Spinal cord (tissue), 10 donors: ENCODE measurements around the gene SAP130. TPM values are rescaled to one million over a fixed set of nuclear protein-coding genes. Genes with fewer than 3 reads are reported as not detected.
A peak's percentile ranks its signal among the peaks of the same experiment; 100 is the strongest.

Source experiments
- DNase-seq, 6 donors: peaks; one replicate each; pipeline versions ENCODE4 v3.0.0 to v3.0.0-alpha.2; 2013 to 2015; ENCODE audit warnings: low spot score in 6 of 6, low read depth in 4 of 6
- H3K27ac ChIP-seq: one replicate; pipeline ENCODE4 v1.5.1; 2013; ENCODE audit warnings: low read depth, low read length, control low read depth
- H3K27me3 ChIP-seq: one replicate; pipeline ENCODE4 v1.6.1; 2013; ENCODE audit warnings: low read length; ENCODE audit not compliant: control insufficient read depth, insufficient read depth
- H3K36me3 ChIP-seq: one replicate; pipeline ENCODE4 v1.6.1; 2013; ENCODE audit warnings: low read length; ENCODE audit not compliant: control insufficient read depth, insufficient read depth
- H3K4me1 ChIP-seq: one replicate; pipeline ENCODE4 v1.6.1; 2013; ENCODE audit warnings: low read length; ENCODE audit not compliant: control insufficient read depth, insufficient read depth
- H3K4me3 ChIP-seq: one replicate; pipeline ENCODE4 v1.5.1; 2013; ENCODE audit warnings: low read depth, low read length, control low read depth
- H3K9me3 ChIP-seq: one replicate; pipeline ENCODE4 v1.6.1; 2013; ENCODE audit warnings: low read length; ENCODE audit not compliant: control insufficient read depth, insufficient read depth
- WGBS: methylation state at CpG from one replicate; pipeline ENCODE4 v1.1.5; 2013; ENCODE audit warnings: missing lambda C conversion rate; ENCODE audit not compliant: insufficient coverage; 5-methylcytosine and 5-hydroxymethylcytosine counted together
- polyA plus RNA-seq, 2 donors: library from polyadenylated mRNA; unstranded; fragments of 120-200 nt; gene quantifications; one replicate each; pipeline ENCODE4 v1.2.1, GENCODE V29; 2013; ENCODE audit not compliant: insufficient read length in 2 of 2
- total RNA-seq, 2 donors: library from RNA; depleted of rRNA in 1 of 2; stranded (reverse); fragments of 120-200 nt in 1 of 2; fragments of >200 nt in 1 of 2; gene quantifications; one replicate each; pipeline versions ENCODE4 v1.2.3 to v1.2.4, GENCODE V29; 2013 to 2014
- donor health status: healthy.

Gene SAP130
- total and polyA plus RNA-seq, 4 donors, result 6.8 to 32.4 (median 21.1) TPM

GRCh38 chr2:127968610-127969339 lies 59.1 kb downstream of the SAP130 start:
- H3K4me1 ChIP-seq, result no peaks in the 10 kb centered on the region
- no peak for DNase-seq
- H3K27ac ChIP-seq, result no peak overlapping the region
- H3K4me3 ChIP-seq, result no peak overlapping the region
- peaks cover 56% of the 10 kb centered on the region for H3K36me3 ChIP-seq
- no peaks in the 10 kb centered on the region for H3K27me3 ChIP-seq
- WGBS, result 95% methylated on average over 6 of the region's 11 CpGs
- no peaks in the 10 kb centered on the region for H3K9me3 ChIP-seq

GRCh38 chr2:127961729-127962128 lies 66.1 kb downstream of the SAP130 start:
- DNase-seq, result no peak
- 85% methylated on average over 2 of the region's 5 CpGs for WGBS
- H3K4me1 ChIP-seq, result no peaks in the 10 kb centered on the region

DNA sequence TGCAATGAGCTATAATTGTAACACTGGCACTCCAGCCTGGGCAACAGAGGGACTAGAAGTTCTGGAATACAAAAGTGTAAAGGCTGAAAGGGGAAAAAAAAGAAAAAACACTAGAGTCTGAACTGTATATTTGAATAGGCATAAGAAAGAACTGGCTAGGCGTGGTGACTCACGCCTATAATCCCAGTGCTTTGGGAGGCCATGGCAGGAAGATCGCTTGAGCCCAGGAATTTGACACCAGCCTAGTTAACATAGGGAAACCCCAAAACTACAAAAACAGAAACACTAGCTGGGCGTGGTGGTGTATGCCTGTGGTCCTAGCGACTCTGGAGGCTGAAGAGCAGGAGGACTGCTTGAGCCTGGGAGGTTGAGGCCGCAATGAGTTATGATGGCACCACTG lies 70.6 kb downstream of the SAP130 start:
- H3K4me1 ChIP-seq, result peaks cover 3% of the 10 kb centered on the region
- 100% methylated on average over 3 of the region's 6 CpGs for WGBS
- no peak for DNase-seq
- H3K9me3 ChIP-seq, result no peaks in the 10 kb centered on the region
- no peak overlapping the region for H3K27ac ChIP-seq
- H3K36me3 ChIP-seq, result peaks cover 36% of the 10 kb centered on the region
- no peaks in the 10 kb centered on the region for H3K27me3 ChIP-seq
- no peak overlapping the region for H3K4me3 ChIP-seq

More at GRCh38 chr2:127961729-127962128, 66.1 kb downstream of the SAP130 start:
- H3K9me3 ChIP-seq, result no peaks in the 10 kb centered on the region
- H3K27me3 ChIP-seq, result no peaks in the 10 kb centered on the region
- H3K4me3 ChIP-seq, result no peak overlapping the region
- no peak overlapping the region for H3K27ac ChIP-seq
- H3K36me3 ChIP-seq, result peaks cover 47% of the 10 kb centered on the region

DNA sequence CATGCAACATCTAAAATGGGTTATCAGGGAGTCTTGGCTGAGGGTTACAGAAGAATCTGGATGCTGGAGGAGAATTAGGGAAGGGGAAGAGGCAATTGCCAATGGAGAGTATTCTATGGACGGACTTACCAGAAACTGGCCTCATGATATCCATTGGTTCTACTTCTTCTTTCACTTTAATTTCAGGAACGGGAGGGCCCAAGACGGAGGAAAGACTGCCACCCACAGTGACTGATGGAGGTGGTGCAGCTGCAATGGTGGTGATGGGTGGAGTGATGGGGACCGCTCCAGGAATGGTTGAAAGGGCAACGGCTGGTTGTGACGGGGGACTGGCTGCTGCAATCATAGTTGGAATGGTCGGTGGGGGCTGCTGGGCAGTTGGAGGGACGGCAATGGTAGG lies 73.0 kb downstream of the SAP130 start:
- Histone ChIP-seq H3K27me3 (no peaks in the 10 kb centered on the region), H3K4me1 (peaks cover 3% of the 10 kb centered on the region), H3K36me3 (peaks cover 37% of the 10 kb centered on the region), H3K4me3 (no peak overlapping the region), H3K9me3 (no peaks in the 10 kb centered on the region), H3K27ac (no peak overlapping the region)
- WGBS, result 90% methylated on average over 3 of the region's 8 CpGs
- DNase-seq, result no peak

DNA sequence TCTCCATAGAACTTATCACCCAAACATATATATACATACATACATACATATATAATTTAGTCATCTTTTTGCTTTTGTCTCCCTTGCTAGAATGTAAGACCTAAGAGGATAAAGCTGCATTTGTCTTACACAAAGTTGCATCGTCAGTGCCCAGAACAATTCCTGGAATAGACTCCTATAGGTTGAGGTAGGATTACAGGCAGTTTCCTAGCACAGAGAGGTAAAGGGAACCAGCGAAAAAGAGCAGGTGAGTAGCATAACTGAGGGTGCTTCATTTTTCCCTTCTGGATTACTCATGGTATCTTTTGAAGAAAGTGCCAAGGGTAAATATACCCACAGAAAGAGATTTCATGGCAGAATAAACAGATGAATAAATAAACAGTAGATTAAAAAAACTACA lies 74.0 kb downstream of the SAP130 start:
- WGBS, result 100% methylated on average over 1 of the region's 2 CpGs
- H3K4me1 ChIP-seq, result peaks cover 3% of the 10 kb centered on the region
- H3K9me3 ChIP-seq, result no peaks in the 10 kb centered on the region
- no peaks in the 10 kb centered on the region for H3K27me3 ChIP-seq
- DNase-seq, result no peak
- peaks cover 40% of the 10 kb centered on the region for H3K36me3 ChIP-seq
- H3K27ac ChIP-seq, result peak overlapping the region; percentile 16
- no peak overlapping the region for H3K4me3 ChIP-seq

DNA sequence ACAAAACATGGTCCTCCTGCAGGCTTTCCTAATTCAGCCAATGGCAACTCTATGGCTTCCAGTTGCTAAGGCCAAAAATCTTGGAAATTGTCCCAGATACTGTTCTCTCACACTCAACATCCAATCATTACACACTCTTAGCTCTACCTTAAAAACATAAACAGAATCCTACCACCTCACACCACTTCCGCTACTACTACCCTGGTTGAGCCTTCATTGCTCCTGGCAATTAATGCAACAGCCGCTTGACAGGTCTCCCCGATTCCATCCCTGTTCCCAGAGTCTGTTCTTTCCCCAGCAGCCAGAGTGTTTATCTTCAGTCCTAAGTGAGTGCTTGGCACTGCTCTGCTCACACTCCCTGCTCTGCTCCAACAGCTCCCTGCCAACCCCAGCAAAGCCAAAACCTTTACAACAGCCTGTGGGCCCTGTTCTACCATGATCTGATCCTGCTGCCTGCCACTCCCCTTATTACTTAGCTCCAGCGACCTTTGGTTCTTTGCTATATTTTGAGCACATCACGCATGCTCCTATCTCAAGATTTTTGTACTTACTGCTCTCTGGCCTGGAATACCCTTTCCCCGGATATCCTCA lies 74.6 kb downstream of the SAP130 start:
- peak; percentile 20 to 72 (median 36) for DNase-seq
- 70% methylated on average over 6 of the region's 6 CpGs for WGBS
- H3K27me3 ChIP-seq, result no peaks in the 10 kb centered on the region
- H3K27ac ChIP-seq, result peak overlapping the region; percentile 16
- no peak overlapping the region for H3K4me3 ChIP-seq
- peaks cover 39% of the 10 kb centered on the region for H3K36me3 ChIP-seq
- H3K4me1 ChIP-seq, result peaks cover 3% of the 10 kb centered on the region
- H3K9me3 ChIP-seq, result no peaks in the 10 kb centered on the region

- Histone ChIP-seq H3K27ac (no peak overlapping the region), H3K4me3 (no peak overlapping the region), H3K9me3 (no peaks in the 10 kb centered on the region), H3K36me3 (peaks cover 37% of the 10 kb centered on the region), H3K4me1 (peaks cover 3% of the 10 kb centered on the region), H3K27me3 (no peaks in the 10 kb centered on the region)
- DNase-seq, result no peak
- WGBS, result no CpG with 5 or more reads among the region's 4 CpGs
Measured at GRCh38 chr2:127951026-127951425, 76.8 kb downstream of the SAP130 start.

DNA sequence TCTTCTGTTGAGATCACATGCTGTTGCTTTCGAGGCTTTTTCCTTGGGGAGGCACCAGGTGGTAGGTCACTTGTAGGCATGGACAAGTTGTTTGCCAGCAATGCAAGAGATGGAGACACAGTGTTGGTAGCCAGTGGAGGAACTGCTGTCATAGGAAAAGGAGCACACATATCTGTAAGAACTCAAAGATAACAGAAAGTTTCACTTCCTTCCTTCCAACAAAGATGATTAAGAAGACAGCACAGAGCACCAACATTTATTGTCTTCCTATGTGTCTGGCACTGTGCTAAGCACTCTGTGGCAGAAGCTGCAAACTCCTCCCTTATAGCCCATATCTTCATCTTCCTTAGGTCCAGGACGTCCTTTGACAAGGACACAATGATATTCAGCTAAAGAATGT lies 77.6 kb downstream of the SAP130 start:
- no peak for DNase-seq
- Histone ChIP-seq H3K4me3 (no peak overlapping the region), H3K4me1 (peaks cover 3% of the 10 kb centered on the region), H3K27ac (no peak overlapping the region), H3K27me3 (no peaks in the 10 kb centered on the region), H3K36me3 (peaks cover 40% of the 10 kb centered on the region), H3K9me3 (no peaks in the 10 kb centered on the region)
- no CpG with 5 or more reads among the region's 2 CpGs for WGBS

DNA sequence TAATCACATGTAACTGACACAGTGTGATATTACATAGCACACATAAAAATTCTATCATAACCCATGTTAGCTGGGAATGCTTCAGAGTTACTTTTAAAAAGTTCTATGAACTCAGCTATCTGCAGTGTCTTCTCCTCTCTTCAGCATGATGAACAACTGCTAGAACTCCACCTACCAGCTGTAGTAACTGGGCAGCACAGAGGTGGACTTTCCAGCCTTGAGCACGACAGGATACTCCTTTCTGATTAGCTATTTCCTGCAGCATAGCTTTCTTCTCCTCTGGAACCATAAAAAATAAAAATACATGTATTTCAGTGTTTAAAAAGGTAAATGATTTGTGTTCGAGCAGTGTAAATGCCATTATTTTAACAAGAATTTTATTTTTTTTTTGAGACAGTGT lies 82.6 kb downstream of the SAP130 start:
- no peak overlapping the region for H3K27ac ChIP-seq
- WGBS, result no CpG with 5 or more reads among the region's 2 CpGs
- H3K9me3 ChIP-seq, result no peaks in the 10 kb centered on the region
- DNase-seq, result no peak
- H3K36me3 ChIP-seq, result peaks cover 53% of the 10 kb centered on the region
- no peaks in the 10 kb centered on the region for H3K27me3 ChIP-seq
- H3K4me3 ChIP-seq, result no peak overlapping the region
- no peaks in the 10 kb centered on the region for H3K4me1 ChIP-seq

DNA sequence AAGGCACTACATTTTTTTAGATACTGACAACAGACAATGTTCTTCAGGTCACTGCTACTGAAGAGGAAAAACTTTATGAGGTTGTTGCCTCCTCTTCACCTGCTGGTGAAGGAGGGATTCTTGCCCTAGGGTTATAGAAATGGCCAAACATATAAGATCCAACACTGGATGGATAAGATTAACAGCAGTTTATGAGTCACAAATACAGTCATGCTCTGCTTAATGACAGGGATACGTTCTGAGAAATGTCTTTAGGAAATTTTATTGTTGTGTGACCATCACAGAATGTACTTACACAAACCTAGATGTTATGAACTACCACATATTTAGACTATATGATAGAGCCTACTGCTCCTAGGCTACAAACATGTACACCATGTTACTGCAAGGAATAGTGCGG lies 84.7 kb downstream of the SAP130 start:
- Histone ChIP-seq H3K27ac (no peak overlapping the region), H3K9me3 (no peaks in the 10 kb centered on the region), H3K36me3 (peaks cover 43% of the 10 kb centered on the region), H3K4me3 (no peak overlapping the region), H3K27me3 (no peaks in the 10 kb centered on the region), H3K4me1 (no peaks in the 10 kb centered on the region)
- no peak for DNase-seq
- WGBS, result no CpG with 5 or more reads among the region's 2 CpGs
